ENCODE results near the gene CASS4. TPM values are rescaled to one million over a fixed set of nuclear protein-coding genes. Genes with fewer than 3 reads are reported as not detected.
"Not testable (repeated sequence)": the region's sequence is repeated elsewhere in the genome, so short reads cannot be mapped to it uniquely, and the experiment has no call there.

Gene CASS4
- total RNA-seq = 1 to 10 TPM; 2.7 to 2.8 TPM

GRCh38 chr20:56411759-56412472, at the start of gene CASS4:
CASS4 (plus strand) TSS chr20:56412260; CDS start chr20:56412459, 199 bp downstream.
- ChIA-PET POLR2A (interaction anchor here (1.1 kb wide), 1 partner anchor 57 kb away, joined by 3 read pairs; the partner anchor contains the start of gene RTF2), CTCF (interaction anchor here (0.6 to 1.0 kb wide), 3 partner anchors 14 to 56 kb away, joined by 3 to 6 read pairs (median 4); no protein-coding TSS in a partner anchor)

DNA sequence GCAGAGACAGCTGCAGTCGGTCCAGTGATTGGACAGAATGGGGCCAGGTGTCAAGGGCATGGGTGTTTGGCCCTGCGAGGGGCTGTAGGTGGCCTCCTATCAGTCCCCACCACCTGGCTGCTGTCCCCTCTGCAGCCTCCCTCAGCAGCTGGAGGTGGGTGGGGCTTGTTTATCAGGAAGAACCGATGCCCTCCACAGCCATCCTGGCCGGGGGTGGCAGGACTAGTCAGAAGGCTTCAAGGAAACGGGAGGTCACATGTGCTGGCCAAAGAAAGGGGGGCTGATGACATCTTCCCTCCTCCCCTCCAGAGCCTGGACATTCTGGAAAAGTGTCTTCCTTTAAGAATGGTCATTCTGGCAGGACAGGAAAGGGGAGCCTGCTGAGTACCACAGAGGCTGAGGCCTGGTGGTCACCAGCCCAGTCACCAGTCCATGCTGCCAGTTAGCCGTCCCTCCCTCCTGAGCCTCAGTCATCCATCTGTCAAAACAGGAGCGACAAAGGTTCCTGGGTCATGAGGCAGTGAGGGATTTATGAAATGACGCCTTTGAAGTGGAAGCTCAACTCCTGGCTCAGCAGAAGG, 49.1 kb upstream of the CASS4 start:
- ChIA-PET POLR2A (no interaction called here), CTCF (interaction anchor here (0.6 kb wide), 1 partner anchor 14 kb away, joined by 3 read pairs; no protein-coding TSS in a partner anchor)

GRCh38 chr20:56363491-56363890, 48.6 kb upstream of the CASS4 start:
- ChIA-PET CTCF (no interaction called here), POLR2A (interaction anchor here (0.5 kb wide), 1 partner anchor 11 kb away, joined by 5 read pairs; no protein-coding TSS in a partner anchor)

DNA sequence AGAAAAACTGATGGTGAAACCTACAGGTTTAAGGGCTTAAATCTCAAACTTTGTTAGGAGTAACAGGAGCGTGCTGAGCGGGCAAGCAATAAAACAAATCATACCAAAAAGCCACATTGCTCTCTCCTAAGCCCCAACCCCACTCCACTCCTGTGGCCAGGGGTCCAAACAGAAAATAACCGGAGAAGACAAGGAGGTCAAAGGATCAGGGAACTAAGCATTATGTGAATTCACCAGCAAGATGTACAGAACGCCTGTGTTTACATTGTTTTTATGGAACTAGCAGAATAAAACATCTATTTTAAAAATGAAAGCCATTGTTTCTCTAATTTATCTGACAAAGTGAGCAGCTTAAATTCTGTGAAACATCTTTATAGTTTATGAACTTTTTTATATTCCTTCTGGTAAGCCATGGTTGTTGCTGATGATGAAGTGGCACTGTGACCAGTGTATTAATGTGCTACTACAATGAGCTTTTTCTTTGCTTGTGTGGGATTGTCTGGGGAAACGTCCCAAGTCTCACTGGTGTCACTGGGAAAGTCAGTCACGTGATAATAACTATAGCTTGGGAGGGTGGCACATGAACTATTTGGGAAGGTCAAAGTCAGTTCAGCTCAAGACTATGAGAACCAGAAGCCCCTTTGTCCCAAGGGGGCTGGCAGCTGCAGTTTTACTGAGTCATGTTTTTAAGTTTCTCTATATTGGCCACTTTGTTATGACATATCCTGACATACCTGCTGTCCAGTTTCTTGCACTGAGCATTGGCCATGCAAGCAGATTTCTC, 43.5 kb upstream of the CASS4 start:
- POLR2A ChIA-PET = no interaction called here
- CTCF ChIA-PET = no interaction called here

DNA sequence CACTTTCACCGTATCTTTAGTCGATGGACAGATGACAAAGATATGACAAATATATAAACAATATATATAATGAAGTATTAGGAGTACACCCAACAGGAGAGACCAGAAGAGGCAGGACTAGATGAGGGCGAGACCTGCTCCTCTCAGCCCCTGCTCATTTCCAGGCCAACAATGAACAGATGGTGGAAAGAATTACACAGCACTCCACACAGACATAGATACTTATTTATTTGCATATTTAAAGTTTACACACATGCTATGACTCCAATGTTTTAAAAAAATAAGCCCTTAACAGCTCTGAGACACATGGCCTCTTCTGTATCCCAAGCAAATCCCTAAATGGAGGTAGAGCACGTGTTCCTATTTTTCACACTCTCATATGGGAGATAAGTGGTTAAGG, 42.9 kb upstream of the CASS4 start:
- POLR2A ChIA-PET = no interaction called here
- CTCF ChIA-PET = no interaction called here

- POLR2A ChIA-PET = interaction anchor here (1.2 kb wide), 1 partner anchor 13 kb away, joined by 4 read pairs; the partner anchor contains the start of gene FAM210B
- CTCF ChIA-PET = interaction anchor here (1.3 kb wide), 1 partner anchor 12 kb away, joined by 5 read pairs; no protein-coding TSS in a partner anchor
These were observed 40.1 kb upstream of the CASS4 start for GRCh38 chr20:56371977-56372376.

GRCh38 chr20:56372850-56373249, 39.2 kb upstream of the CASS4 start:
- POLR2A ChIA-PET = interaction anchor here (1.2 kb wide), 1 partner anchor 14 kb away, joined by 4 read pairs; the partner anchor contains the start of gene FAM210B
- CTCF ChIA-PET = interaction anchor here (1.3 kb wide), 1 partner anchor 11 kb away, joined by 5 read pairs; no protein-coding TSS in a partner anchor

DNA sequence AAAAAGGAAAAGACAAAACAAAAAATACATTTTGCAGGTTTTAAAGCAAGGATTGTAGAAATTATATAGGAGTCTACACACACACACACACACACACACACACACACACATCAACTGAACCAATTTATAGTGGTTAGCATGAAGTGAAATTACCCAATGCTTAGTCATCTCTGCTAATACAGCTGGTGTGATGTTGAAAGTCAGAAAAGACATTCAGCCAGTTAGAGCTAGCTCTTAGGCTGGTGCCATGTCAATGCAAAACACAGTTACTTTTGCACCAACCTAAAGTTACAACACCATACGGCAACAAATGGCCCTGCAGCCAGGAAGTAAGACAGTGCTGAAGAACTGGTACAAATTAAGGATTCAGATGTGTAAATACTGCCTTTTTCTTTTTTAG, 38.1 kb upstream of the CASS4 start:
- CTCF ChIA-PET = interaction anchor here (0.6 kb wide), 1 partner anchor 74 kb away, joined by 3 read pairs; no protein-coding TSS in a partner anchor
- POLR2A ChIA-PET = no interaction called here

- ChIA-PET POLR2A (no interaction called here), CTCF (interaction anchor here (1.3 kb wide), 1 partner anchor 127 kb away, joined by 3 read pairs; no protein-coding TSS in a partner anchor)
These were observed 35.7 kb upstream of the CASS4 start for GRCh38 chr20:56376331-56376730.

DNA sequence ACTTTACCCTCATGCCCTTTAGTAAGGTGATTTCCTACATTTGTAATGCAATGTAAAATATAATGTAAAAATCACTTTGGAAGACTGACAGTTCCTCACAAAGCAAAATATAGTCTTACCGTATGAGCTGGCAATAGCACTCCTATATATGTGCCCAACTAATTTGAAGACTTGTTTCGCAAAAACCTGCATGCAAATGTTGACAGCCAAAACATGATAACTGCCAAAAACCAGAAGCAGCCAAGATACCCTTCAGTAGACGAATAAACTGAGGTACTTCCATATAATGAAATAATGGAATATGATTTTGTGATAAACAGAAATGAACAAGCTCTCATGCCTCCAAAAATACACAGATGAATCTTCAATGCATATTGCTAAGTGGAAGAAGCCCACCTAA, 33.7 kb upstream of the CASS4 start:
- ChIA-PET POLR2A (no interaction called here), CTCF (no interaction called here)

- POLR2A ChIA-PET = interaction anchor here (0.6 kb wide), 1 partner anchor 49 kb away, joined by 3 read pairs; no protein-coding TSS in a partner anchor
- CTCF ChIA-PET = no interaction called here
These were observed 31.7 kb upstream of the CASS4 start for GRCh38 chr20:56380375-56380774.

DNA sequence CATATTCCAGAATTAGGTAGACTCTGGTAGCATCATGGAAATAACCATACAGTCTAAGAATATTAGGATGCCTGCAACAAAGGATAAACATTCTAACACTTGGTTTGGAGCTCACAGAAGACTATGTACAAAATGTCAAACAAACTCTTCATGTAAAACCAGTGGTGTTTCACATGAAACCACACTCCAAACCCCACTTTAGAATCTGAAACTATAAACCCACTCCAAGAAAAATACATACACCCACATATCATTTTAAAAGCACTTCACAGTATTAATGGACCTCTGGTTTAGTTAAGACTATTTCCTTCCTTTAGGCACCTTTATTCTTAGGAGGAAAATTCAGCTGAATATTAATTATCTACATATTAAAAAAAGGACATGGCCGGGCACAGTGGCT, 30.6 kb upstream of the CASS4 start:
- POLR2A ChIA-PET = no interaction called here
- CTCF ChIA-PET = no interaction called here

- POLR2A ChIA-PET = no interaction called here
- CTCF ChIA-PET = no interaction called here
These were observed 29.4 kb upstream of the CASS4 start for GRCh38 chr20:56382696-56383095.

DNA sequence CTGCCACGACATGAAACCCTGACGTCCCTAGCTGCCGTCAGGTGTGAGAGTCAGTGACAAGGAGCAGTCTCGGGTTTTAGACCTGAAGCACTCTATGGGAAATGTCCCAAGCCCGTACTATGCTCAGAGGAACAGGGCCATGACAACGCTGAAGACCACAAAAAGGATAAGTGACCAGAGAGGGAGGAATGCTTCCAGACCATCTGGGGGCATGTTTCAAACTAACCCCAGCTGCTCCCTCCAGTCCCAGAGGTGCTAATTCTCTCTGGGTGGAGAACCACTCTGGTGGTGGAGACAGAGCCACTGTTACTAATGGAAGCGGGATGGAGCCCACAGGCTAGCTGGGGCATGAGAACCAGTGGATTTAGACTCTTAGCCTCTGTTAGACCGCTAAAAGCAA, 28.7 kb upstream of the CASS4 start:
- CTCF ChIA-PET = interaction anchor here (1.4 kb wide), 1 partner anchor 11 kb away, joined by 5 read pairs; no protein-coding TSS in a partner anchor
- POLR2A ChIA-PET = no interaction called here

DNA sequence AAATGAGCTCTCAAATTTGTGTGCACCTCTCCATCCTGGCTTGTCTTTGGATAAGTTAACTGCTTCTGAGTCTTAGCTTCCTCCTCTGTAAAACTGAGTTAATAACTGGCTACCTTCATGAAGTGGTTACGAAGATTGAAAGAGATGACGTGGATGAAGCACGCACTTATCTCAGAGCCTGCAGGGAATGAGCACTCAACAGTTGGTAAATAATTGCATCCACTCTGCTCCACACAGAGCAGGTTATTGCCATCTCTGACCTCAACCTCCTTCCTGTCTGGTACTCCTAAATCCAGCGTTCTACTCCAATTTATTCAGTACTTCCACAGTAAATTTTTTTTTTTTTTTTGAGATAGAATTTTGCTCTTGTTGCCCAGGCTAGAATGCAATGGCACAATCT, 26.9 kb upstream of the CASS4 start:
- POLR2A ChIA-PET = no interaction called here
- CTCF ChIA-PET = no interaction called here

- ChIA-PET POLR2A (no interaction called here), CTCF (no interaction called here)
These were observed 25.8 kb upstream of the CASS4 start for GRCh38 chr20:56386219-56386618.

DNA sequence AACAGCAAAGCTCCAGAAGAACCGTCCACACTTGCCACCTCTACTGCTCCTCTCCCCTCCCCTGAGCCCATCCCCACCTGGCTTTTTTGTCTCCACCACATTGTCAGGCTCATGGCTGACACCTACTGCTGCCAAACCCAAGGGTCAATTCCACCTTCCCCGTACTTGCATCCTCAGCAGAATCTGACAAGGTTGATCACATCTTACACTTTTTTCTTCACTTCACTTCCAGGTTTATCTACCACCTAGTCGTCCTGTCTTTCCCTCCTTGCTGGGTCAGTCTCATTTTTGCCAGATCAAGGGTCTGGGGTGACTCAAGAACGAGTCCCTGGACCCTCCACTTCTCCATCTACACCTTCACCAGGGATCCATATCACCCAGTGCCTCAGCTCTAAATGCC, 23.2 kb upstream of the CASS4 start:
- ChIA-PET CTCF (no interaction called here), POLR2A (no interaction called here)

GRCh38 chr20:56389807-56390206, 22.3 kb upstream of the CASS4 start:
- ChIA-PET CTCF (no interaction called here), POLR2A (no interaction called here)

DNA sequence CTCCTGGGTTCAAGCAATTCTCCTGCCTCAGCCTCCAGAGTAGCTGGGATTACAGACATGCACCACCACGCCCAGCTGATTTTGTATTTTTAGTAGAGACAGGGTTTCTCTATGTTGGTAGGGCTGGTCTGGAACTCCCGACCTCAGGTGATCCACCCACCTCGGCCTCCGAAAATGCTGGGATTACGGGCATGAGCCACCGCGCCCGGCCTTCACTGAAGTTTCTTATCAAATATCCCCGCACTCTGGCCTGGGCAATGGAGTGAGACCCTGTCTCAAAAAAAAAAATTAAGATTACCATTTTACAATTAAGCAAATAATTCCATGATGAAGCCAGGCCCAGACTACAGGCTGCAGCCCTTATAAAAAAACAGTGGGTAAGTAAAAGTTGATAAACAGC, 21.7 kb upstream of the CASS4 start:
- POLR2A ChIA-PET, CTCF ChIA-PET: not testable (repeated sequence)

DNA sequence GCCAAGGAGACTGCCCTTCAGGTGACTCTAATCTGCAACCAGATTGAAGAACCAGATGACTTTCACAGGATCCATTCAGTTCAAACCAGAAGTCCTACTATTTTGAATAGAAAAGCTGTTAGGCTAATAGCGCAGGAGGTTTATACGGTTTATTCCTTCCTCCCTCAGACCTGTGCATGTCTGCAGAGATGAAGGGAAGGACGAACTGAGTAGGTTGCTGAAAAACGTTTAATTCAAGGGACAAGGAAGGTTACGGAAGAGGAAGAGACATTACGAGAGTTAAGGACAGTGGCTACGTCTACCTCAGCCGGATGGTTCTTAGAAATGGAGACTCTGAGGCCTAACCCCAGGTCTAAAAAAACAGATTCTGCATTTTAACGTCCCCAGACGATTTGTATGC, 21.0 kb upstream of the CASS4 start:
- ChIA-PET CTCF (no interaction called here), POLR2A (interaction anchor here (1.7 kb wide), 1 partner anchor 32 kb away, joined by 7 read pairs; the partner anchor contains the start of gene FAM210B)
